CD4-positive, alpha-beta T cell treated with Interleukin-2 at 100 ng/mL for 4 hours (primary cell): Measurements from ENCODE around the gene GREB1.

Source experiments
- DNase-seq: peaks from one replicate; pipeline ENCODE4 v3.0.0-alpha.2; 2020; ENCODE audit warnings: low spot score

GREB1 gene

DNA sequence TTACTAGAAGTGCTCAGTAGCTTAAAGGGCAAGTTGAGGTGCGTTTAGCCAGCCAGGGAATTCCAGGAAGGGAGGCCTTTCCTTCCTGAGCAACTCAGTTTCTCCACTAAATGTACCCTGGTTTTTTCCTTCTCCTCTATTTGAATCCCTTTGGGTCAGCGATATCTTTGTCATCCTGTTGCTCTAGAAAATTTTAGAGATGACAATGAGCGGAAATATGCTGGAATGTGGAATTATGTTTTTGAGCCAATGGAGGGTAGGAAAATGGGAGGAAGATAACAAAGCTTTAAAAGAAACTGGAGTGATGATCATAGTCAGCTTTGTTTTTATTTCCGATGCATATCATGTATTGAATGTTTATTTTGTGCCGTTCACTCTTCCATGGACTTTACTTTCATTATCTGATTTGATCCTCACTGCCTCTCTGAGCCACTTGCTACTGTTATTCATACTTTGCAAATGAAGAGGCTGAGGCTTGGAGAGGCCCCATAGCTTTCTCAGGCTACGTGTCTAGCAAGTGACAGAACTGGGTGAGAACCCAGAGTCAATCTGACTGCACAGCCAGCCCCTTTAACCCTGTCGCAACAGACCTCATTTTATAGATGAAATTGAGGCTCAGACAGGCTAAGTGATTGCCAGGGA lies 68.8 kb downstream of the GREB1 start:
- no peak for DNase-seq

DNA sequence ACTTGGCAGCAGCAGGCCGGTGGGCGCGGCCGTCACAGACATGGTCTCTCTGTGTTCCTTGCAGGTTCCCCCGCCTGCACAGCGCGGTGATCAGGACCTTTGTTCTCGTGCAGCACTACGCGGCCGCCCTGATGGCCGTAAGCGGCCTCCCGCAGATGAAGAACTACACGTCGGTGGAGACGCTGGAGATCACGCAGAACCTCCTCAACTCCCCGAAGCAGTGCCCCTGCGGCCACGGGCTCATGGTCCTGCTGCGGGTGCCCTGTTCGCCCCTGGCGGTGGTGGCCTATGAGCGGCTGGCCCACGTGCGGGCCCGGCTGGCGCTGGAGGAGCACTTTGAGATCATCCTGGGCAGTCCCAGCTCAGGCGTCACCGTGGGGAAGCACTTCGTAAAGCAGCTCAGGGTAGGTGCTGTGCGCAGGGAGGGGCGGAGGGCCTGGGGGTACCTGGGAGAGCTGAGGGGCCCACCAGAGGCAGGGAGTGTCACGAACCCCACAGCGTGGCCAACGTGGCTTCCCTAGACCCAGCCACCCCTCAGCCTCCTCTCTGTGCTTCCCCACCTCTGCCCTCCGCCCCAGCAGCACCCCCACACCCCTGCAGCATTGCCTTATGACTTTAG lies 76.9 kb downstream of the GREB1 start:
- DNase-seq: no peak

DNA sequence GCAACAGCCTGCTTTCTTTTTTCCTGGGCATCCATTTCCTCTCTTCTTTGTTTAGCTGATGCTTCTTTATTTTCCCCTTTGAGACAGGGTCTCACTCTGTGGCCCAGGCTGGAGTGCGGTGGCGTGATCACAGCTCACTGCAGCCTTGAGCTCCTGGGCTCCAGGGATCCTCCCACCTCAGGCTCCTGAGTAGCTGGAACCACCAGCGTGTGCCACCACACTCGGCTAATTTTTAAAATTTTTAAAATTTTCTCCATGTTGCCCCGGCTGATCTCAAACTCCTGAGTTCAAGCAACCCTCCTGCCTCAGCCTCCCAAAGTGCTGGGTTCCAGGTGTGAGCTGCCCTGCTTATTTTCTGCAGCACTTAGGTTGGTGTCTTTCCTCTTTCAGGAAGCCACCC lies 77.4 kb downstream of the GREB1 start:
- DNase-seq: no peak

DNA sequence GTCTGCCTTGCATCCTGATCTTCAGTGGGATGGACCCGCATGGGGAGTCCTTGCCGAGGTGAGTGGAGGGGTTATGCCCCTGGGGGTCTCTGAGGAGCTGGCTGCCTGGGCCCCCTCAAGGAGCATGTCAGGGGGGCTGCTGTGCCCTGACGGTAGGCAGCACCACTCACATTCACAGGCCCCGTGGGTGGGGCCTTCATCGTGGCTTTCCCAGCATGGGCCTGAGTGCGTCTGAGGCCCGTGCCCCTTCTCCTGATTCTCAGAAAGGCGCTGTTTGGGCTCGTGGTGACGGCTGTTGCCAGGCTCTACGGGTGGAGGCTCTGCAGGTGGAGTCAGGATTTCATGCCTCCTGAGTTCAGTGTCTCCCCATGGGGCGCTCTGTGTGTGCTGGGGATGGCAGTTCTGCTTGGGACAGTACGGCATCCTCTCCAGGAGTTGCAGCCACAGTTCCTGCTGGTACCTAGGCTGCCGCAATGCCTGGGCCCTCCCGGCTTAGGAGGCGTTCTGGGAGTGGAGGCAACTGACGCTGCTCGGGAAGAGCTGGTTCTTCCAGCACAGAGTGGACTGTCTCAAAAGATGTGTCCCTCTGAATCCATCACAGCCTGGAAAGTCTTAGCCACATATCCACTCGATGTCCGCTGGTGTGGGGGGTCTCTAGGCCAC lies 78.8 kb downstream of the GREB1 start:
- no peak for DNase-seq

DNA sequence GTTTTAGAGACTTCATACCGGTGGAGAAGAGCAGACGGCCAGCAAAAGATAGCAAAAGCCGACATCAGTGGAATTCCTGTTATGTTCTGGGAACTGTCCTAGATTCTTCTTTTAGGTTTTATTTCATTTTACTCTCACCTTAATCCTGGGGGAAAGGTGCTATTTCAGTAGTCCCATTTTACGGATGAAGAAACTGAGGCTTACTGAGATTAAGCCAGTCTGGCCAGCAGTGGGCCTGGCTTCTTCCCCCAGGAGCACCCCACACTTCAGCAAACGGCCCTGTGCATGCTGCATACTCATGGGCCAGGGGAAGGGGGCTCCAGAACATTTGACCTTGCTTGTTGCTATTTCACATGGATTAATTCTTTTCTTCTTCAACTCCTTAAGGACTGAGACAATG lies 79.5 kb downstream of the GREB1 start:
- no peak for DNase-seq

DNA sequence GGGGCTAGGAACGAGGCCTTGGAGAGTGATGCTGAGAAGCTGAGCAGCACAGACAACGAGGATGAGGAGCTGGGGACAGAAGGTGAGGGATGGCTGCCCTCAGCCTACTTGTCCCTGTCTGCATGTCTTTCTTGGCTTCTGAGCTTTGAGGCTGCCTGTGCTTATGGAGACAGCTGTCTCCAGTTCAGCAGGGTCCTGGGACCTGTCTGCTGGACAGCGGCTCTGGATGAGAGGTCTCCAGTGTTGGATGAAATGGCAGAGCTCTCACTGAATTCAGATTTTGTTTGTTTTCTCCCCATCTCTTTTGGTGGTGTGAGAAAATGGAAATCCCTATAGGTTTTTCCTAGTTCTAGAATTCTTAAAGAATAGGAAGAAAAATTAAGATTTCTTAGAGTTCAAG lies 81.4 kb downstream of the GREB1 start:
- no peak for DNase-seq

DNA sequence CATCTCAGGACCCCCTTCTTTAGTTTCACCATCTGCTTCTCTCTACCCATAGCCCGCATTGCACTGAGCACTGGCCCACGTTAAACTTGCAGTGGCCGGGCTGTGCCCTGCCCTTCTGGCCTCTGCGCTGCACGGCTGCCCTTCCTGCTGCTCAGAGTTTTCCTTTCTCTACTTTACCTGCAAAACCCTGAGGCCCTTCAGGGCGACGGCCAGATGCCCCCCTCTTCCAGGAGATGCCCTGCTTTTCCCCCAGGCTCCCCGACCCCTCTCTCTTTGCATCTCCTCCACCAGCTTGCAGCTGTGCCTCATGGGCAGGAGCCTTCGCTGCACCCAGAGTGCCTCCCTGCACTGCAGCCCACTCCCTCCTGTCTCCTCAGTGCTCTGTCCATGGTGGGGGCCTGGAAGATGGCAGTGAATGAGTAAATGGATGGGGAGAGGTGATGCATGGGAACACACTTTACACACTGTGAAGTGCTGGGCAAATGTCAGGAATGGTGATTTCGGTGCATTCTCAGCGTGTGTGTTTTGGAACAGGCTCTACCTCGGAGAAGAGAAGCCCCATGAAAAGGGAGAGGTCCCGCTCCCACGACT lies 82.3 kb downstream of the GREB1 start:
- no peak for DNase-seq

DNA sequence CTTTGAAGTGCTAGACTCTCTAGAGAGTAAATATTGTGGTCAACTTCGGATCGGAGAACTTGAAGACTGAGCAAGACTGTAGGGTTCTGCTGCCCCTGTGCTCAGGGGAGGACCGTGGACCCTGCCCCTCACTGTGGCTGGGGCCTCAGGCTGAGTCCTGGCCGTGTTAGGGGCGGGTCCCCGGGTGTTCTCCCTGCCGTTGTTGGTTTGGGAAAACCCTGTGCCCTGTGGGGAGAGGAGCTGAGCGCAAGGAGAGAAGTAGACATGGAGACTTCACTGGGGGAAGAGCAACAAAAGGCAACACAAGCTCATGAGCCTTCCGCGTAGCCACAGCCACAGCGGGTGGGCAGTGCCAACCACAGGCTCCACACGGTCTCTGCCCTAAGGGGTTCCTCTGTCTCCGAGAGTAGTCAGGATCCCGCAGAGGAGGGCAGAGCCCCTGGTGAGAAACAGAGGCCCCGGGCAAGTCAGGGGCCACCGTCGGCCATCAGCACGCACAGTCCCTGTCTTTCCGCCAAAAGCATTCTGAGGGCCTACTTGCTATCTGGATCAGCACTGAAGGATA lies 83.1 kb downstream of the GREB1 start:
- no peak for DNase-seq

DNA sequence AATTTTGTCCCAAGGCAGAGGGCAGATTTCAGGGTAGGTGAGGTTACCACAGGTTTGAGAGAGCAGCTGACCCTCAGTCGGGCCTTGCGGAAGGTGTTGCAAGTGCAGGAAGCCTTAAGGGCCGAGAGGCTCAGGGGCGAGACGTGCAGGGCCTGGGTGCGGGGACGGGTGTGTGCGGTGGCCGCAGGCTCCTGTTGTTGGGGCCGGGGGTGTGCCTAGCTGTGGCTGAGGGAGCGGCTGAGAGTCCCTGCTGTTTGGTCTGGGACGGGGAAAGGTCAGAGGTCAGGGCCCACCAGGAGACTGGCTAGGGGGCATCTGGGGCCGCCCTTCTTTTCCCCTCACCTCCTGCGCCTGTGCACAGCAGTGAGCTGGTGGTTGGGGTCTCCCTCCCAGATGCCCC lies 83.7 kb downstream of the GREB1 start:
- DNase-seq: no peak

DNA sequence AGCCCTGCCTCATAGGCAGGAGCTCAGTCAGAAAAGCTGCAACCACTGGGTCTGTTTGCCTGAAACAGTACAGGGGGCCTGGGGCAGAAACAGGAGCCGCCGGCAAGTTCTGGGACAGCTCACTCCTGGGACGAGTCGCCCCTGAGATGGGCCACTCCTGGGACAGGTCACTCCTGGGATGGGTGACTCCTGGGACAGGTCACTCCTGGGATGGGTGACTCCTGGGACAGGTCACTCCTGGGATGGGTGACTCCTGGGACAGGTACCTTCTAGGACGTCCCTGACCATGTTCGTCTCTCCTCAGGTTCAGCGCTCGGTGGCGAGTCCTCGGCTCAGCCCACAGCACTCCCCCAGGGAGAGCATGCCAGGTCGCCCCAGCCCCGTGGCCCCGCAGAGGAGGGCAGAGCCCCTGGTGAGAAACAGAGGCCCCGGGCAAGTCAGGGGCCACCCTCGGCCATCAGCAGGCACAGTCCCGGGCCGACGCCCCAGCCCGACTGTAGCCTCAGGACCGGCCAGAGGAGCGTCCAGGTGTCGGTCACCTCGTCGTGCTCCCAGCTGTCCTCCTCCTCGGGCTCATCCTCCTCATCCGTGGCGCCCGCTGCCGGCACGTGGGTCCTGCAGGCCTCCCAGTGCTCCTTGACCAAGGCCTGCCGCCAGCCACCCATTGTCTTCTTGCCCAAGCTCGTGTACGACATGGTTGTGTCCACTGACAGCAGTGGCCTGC lies 84.3 kb downstream of the GREB1 start:
- DNase-seq: no peak

DNA sequence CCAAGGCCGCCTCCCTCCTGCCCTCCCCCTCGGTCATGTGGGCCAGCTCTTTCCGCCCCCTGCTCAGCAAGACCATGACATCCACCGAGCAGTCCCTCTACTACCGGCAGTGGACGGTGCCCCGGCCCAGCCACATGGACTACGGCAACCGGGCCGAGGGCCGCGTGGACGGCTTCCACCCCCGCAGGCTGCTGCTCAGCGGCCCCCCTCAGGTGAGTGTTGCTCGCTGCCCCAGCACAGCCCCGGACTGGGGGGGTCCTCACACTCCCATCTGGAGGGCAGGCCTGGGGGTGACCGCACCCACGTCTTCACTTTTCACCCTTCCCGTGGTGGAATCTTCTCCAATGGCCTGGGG lies 84.8 kb downstream of the GREB1 start:
- DNase-seq: no peak

DNA sequence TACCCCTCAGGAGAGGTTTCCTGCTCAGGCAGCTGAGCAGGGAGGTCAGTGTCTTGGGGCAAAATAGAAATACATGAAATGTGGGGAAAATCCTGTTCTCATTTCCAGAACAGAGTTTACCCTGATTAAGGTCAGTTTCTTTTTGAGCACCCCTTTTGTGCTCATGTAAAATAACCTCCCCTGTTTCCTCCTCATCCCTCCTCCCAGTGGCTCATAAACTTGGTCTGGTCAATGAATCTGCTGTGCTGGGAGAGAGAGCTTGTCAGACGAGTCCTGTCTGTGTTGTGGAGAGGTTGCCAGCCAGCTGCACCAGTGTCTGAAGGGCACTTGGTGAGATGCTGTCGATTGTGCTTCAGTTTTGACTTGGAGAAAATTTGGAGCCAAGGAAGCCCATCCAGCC lies 87.6 kb downstream of the GREB1 start:
- no peak for DNase-seq

DNA sequence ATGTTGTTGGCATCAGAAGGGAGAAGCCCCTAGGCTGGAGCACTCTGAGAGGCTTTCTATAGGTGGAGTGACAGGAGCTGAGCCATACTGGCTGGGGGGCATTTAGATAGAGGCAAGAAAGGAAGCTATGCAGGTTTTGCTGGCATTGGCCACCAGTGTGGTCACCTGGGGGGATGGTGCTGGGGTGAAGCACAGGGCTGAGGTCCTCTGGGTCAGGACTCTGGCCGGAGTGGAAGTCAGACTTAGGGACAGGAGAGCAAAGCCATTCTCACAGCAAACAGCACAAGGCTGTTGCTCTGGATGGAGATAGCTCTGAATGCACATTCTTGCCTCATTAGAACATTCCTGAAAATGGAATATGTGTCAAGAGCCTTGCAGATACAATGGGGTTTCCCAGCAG lies 88.8 kb downstream of the GREB1 start:
- DNase-seq: no peak

DNA sequence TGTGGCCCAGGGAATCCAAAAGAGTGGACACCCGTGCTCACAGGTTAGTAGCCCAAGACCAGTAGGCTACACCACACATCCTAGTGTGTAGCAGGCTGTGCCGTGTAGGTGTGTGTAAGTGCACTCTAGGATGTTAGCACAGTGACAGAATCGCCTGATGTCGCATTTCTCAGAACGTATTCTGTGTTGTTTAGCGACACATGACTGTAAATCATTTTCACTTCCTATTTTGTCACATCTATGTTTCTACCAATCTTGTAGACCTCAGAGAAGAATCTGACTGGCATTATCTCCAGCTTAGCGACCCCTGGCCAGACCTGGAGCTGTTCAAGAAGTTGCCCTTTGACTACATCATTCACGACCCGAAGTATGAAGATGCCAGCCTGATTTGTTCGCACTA lies 91.0 kb downstream of the GREB1 start:
- no peak for DNase-seq

DNA sequence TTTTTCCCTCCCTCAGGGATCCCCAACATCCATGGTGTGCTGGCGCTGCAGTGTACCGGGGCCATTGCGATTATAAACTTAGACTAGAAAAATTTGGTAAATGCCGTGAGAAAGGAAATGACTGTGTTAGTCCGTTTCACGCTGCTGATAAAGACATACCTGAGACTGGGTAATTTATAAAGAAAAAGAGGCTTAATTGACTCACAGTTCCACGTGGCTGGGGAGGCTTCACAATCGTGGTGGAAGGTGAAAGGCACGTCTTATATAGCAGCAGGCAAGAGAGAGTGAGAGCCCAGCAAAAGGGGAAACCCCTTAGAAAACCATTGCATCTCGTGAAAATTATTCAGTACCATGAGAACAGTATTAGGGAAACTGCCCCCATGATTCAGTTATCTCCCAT lies 91.8 kb downstream of the GREB1 start:
- DNase-seq: no peak

DNA sequence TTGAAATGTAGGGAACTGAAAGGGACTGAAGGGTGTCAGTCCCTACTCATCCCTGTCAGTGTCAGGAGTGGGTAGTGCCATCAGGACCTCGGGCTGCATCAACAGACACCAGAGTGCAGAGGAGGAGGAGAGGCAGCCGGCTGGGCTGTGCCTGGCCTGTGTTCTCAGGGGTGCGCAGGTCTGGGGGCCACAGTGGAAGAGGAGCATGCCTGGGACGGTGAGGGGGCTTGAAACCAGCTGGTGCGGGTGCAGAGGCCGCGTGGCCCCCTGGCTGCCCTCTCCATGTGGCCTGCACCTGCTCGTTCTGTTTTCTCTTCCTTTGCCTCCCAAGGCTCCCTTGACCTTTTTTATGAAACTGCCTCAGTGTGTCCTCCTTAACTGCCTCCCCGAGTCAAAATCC lies 94.8 kb downstream of the GREB1 start:
- no peak for DNase-seq

DNA sequence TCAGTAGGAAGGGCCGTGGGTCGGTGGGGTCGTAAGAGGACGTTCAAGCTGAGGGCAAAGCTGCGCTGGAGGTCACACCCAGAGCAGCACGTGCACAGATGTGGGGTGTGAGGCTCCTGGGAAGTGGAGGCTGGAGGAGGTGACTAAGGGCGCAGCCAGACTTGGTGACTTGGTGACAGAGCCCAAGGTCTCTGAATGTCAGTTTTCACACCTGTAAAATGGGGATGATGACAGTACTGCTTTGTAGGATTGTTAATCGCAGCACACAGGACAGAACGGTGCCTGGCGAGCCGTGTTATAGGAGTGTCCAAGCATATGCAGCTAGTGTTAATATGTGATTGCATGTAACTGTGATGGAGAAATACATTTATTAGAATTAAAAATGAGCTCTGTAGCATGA lies 95.4 kb downstream of the GREB1 start:
- DNase-seq: no peak

DNA sequence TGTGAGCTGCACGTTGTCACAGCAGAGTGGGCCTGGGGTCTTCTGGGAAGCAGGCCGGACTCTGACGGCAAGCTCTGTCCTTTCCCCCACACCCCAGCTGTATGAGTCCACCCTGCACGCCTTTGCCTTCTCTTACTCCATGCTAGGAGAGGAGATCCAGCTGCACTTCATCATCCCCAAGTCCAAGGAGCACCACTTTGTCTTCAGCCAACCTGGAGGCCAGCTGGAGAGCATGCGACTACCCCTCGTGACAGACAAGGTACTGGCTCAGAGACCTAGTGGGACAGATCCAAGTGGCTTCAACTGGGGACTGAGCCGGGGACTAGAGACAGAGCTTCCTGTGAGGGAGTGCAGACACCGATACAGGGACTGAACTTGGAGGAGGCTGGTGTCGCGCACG lies 96.0 kb downstream of the GREB1 start:
- no peak for DNase-seq

DNA sequence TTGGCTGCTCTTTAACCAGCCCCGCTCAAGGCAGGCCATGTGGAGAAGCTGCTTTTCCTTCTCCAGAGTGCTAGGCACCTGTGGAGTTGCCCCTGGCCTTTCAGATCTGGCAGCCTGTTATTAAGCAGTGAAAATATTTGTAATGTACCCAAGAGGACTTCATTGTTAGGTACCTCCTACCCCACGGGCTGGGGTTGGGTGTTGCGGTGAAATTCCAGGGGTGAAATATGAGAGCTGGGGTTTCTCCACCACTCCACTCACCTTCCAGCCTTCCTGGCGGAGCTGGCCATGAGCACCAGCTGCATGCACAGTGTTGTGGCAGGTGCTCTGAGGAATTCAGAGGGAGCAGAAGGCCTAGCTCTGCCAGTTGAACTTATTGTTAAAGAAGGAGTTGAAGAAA lies 97.0 kb downstream of the GREB1 start:
- no peak for DNase-seq

DNA sequence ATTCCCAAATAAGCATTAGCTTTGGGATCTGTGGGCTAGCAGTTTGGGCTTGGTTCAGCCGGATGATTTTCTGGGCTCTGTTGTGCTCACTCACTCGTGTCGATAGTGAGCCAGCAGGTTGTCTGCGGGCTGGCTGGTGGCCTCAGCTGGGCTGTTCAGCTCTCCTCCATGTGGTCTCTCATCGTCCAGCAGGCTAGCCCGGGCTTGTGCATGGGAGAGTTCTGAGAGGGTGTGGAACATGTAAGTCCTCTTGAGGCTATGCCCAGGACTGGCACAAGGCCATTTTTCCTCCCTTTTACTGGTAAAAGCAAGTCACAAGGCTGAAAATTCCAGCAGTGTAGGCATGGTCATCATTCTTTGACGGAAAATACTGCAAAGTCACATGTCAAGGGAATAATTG lies 97.6 kb downstream of the GREB1 start:
- no peak for DNase-seq

DNA sequence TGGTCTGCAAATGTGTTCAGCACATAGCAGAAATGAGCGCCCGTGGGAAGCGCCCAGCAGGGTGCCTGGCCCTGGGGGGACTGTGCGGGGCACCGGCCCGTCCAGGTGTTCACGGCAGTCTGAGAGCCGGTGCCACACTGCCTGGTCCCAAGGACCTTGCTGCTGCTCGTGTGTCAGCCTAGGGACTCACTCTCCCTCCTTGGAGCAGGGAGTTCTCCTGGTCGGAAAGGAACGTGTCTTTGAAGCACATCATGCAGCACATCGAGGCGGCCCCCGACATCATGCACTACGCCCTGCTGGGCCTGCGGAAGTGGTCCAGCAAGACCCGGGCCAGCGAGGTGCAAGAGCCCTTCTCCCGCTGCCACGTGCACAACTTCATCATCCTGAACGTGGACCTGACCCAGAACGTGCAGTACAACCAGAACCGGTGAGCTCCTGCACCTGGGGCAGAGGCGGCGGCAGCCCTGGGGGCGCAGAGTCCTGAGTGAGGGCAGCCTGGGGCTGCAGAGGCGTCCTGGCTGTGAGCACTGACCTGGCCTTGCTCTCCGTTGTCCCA lies 100.2 kb downstream of the GREB1 start:
- DNase-seq: no peak

DNA sequence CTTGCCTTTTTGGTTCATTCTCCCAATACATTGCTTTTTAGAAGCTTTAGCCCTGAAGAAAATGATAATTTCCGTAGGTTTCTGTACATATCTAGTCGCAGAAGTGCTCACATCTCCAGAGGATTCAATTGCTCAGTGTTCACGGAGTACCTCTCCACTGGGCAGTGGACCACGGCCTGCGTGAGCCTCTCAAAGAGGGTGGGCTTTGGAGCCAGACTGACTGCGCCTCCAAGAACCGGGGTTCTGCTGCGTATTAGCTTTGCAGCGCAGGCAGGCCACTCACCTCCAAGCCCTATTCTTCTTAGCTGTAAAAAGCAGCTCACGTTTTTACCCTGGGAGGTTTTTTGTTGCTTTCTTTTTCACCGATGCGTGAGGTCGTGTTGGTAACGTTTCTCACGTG lies 100.7 kb downstream of the GREB1 start:
- no peak for DNase-seq
